SHP77 treated with DMSO at 0.1 percent for 48 hours (cell line): ENCODE measurements around the gene ZNF593.

Source experiments
- DNase-seq: peaks from one replicate; lab custom pipeline; 2025; lab: John Stamatoyannopoulos, UW

ZNF593 gene

DNA sequence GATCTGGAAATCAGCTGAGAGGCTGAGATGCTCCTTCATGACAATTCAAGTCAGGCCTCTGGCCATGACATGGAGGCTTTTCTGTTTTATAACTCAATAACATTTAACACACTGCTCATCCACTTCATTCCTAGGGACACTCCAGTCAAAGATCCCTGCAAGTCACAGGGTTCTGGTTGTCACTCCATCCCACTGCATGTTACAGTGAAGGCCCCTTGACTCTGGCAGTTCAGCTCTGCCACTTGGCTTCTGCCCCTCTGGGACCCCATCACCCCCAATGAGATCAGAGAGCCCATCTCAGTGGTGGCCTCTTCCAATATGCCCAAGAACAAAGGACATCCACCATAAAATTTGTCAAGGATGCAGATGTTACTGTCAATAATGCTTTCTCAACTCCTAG lies 20.8 kb upstream of the ZNF593 start:
- DNase-seq = no peak

DNA sequence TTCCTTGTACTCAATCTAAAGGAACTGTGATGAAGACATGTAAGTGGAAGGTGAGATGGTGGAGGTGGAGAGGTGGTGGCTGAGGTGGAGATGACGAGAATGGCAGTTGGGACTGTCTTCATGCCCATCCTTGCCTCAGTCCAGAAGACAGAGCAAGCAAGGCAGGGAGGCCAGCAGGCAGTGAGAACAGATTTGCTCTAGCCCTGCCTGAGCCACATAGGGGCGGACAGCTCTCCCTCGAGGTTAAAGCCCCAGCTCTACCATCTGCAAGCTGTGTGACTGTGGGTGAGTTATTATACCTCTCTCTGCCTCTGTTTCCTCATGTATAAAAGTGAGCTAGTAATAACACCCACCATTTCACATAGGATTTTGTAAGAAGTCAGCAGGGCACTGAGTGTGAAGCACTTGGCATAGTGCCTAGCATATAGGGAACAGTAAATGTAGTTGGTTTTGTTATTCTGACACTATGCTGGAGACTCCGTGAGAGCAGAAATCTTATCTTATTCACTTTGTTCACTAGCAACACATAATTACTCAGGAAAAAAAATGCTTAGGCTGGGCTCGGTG lies 15.7 kb upstream of the ZNF593 start:
- DNase-seq = no peak

DNA sequence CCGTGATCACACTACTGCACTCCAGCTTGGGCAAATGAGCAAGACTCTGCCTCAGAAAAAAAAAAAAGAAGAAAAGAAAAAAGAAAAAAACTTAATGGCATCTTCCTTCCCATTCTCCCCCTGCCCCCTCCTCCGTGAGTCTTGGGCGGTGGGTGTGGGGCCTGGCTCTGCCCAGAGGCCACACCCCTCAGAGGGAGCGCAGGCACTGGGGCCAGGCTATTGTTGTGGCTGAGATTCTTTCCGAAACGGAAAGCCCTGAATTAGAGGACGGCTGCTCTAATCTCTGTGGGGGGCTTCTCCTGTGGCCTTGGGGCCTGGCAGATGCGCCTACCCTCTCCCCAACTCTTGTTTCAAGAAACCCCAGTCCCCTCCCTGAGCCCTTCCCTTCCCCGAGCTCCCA lies 15.0 kb upstream of the ZNF593 start:
- no peak for DNase-seq

DNA sequence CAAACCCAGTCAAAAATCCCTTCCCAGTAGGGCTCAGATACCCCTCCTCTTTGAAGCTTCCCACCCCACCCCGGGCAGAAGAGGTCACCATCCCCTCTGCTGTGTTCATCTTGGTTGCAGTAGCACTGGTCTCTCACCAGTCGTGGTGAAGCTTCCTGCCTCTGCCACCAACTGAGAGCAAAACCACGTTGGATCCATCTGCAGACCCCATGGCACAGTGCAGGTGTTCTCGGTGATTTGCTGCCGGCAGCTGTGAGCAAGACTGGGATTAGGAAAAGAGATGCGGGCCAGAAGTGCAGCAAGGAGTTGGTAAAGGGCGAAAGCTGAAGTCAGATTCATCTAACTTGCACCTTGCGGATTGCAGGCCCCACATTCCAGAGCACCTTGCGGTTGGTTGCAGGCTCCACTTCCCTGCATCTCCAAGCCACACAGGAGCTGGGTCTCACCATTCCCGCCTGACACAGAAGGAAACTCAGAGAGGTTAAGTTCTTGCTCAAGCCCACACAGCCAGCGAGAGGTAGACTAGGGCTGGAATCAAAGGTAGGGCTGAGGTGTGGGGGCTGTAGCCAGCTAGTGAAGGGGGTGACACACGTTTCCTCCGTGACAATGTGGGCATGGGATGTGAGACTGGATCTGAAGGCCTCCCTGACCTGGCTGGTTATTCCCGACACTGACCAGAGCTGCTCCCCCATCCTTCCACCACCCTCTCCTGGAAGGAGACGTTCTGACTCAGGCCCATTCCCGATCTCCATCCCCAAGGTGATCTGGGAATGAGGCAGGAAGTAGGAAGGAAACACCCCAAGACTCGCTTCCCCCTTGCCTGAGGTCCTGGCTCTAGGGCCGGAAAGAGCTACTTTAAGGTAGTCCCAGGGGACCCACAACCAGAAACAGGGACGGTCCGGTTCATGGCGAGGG lies 14.1 kb upstream of the ZNF593 start:
- no peak for DNase-seq

DNA sequence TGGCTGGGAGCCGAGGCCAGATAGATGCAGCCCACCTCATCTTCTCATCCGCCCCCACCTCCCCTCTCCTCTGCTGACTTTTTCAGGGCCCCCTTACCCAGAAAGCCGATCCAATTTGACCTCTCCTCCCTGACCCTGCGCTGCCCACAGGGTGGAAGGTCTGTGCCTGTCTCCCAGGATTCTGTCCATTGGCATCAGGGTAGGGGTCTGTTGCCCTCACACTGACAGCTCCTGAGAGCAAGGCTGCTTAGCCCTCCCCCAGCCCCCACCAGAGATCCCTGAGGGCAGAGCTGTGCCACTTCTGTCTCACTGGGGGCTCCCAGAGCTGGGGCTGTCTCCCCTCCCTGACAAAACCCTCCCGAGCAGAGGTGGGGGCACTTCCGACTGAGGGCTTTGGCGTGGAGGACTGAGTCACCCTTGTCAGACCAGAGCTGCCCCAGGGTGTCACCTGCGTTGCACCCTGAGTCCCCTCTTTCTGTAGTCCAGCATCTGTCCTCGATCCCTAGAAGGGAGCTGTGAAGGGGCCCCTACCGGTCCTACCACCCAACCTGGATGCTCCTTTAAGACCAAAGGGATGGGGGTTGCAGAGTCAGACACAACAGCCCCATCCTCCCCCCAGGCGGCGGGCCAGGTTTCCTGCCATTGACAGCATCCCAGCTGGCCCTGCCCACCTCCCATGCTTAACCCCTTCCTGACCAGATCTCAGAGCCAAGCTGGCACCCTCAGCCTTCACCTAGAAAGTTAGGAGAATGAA lies 13.2 kb upstream of the ZNF593 start:
- no peak for DNase-seq

DNA sequence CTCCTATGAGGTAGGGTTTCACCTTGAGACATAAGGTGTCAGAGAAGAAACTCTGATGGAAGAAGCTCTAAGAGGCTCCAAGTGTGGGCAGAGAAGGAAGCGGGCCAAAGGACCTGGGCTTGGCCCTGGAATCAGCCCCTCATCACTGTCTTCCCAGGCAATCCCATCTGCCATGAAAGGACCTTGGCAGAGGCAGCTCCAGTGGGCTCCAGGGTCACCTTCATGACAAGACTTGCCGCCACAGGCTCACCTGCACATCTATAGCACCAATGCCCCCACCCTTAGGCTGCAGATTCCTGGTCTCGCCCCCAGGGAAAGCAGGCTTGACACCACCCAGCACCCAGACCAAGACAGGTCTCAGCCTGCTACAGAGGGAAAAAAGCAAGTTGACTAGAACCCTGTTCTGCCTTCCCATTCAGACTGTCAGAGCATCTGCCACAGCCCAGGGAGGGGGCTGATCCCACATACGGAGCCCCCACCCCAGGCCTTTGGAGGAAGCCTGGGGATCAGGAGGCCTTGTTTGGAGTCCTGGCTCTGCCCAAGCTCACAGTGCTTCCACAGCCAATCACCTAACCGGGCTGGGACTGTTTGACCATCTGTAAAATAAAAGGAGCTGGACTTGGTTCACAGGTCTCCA lies 11.3 kb upstream of the ZNF593 start:
- DNase-seq = no peak

DNA sequence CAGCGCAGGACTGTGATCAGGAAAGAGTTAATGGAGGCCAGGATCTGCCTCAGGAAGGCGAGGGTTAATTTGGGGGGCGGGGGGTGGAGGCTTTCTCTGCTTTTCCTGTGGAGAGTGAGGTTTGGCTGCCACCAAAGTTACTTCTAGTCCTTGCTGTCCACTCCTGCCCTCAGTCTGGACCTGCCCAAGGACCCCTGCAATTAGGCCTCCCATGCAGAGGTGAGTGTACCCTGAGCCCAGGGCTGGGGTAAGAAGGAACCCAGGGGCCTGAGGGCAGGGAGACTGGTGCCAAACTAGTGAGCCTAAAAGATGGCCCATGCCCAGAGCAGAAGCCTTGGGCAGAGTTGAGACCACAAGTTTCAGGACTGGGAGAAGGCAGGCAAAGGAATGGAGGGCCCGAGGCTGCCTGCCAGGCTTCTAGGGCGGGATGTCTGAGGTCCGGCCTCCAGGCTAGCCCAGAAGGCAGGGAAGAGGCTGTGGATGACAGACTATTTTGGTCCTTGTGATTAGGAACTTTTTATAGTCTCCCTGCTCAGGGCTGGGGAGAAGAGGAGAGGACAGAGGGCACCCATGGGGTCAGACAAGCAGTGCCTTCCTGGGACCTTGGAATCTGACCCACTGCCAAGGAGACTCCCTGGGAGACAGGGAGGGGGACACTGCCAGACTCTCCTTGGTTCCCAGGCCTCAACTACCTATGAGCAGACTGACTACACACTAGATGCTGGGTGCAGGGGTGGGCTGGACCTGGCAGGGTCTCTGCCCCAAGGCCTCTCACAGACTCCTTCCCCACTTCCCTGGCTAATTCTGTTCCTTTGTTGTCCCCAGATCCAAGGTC lies 10.6 kb upstream of the ZNF593 start, which contains the start of gene FAM110D:
FAM110D (plus strand) TSS at position 172 of the 835 bp plus-strand sequence. CDS start 2,213 bp downstream, outside the sequence.
- DNase-seq = no peak

DNA sequence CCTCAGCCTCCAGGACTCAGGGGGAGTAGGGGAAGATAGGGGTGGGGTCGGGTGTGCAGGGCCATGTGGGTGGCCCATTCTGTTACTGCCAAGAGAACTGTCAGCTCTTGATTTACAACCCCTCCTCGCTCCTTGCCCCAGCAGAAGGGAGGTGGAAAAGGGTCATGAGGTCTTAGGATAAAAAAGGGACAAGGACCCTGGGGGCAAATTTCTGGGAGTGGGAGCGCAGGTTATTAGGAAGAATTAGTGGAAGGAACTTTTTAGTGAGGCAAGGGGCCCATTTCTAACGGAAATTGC lies 10.0 kb upstream of the ZNF593 start:
- no peak for DNase-seq

DNA sequence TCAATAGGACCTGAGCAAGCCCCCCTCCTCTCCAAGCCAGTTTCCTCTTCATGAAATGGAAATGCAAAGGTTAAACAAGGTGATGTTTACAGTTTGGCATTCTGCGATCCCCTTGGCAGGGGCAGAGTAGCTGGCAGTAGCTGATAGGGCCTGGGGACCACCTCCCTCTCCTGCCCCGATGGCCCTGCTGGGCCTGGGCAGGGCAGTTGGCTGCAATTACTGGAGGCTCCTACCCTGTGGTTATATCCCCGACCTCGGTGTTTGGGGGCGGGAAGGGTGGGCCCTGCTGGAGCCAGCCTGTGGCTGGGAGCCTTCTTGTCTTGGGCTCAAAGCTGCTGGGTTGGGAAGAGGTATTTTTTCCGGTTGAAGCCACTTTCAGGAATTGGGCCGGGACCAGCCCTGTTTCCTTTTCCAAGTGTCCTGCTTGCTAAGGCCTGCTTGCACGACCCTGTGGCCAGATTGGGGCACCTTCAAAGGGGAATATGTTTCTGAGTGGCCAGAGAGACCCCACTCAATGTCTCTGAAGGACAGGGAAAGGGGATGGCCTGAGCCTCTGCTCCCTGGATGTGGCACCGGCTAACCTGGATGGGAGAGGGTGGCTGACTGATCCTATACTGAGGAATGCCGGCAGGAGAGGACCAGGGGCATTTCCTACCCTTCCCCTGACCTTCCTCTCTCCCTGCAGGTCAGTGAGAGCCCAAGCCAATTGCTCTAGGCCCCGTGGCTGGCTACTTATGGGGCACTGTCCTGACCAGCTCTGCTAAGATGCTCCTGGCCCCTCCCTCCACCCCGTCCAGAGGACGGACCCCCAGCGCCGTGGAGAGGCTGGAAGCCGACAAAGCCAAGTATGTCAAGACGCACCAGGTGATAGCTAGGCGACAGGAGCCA lies 8.9 kb upstream of the ZNF593 start:
- no peak for DNase-seq

DNA sequence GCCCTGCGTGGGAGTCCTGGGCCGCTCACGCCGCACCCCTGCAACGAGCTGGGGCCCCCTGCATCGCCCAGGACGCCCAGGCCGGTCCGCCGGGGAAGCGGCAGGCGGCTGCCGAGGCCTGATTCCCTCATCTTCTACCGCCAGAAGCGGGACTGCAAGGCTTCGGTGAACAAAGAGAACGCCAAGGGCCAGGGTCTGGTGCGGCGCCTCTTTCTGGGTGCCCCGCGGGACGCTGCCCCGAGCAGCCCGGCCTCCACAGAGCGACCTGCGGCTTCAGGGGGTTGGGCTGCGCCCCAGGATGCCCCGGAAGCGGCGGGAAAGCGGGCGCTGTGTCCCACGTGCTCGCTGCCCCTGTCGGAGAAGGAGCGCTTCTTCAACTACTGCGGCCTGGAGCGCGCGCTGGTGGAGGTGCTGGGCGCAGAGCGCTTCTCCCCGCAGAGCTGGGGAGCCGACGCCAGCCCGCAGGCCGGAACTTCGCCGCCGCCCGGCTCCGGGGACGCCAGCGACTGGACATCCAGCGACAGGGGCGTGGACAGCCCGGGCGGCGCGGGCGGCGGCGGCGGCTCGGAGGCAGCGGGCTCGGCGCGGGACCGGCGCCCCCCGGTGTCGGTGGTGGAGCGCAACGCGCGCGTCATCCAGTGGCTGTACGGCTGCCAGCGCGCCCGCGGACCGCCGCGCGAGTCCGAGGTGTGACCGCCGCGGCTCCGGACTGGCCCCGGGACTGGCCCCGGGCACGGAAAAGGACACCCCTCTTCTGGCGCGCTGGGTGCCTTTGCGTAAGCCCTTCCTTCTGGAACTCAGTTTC lies 8.1 kb upstream of the ZNF593 start:
- no peak for DNase-seq

DNA sequence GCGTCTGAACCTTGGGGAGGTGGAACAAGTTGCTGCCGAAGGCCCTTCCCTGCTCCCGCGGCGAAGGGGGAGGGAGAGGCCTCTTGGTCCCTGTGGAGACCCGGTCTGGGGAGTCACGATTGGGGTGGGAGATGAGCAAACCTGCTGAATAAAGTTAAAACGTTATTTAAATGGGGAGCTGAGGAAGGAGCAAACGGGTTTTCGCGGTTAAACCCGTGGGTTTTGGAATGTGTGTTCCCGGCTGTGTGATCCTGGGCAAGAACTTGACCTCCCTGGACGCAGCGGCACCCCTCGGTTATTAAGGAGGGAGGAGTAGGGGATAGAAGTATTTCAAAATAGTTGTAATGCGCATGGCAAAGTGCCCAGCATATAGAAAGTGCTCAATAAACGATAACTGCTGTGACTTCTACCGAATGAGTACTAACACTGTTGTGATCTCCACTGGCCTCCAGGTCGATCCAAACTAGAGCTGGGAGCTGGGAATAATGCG lies 7.4 kb upstream of the ZNF593 start:
- no peak for DNase-seq

DNA sequence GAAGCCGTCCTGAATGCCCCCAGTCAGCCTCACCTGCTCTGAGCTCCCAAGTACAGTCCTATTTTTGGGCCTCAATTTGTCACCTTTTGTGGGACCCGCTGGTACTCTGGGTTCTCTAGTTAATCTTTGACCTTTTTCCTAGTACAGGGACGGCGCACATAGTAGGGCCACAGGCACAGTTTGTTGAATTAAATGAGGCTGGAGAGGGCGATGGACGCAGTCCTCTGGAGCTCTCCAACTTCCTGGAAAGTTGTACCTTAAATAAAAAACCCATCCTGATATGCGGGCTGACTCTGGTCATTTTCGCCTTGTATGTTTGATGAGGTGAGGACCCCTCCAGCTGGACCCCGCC lies 6.0 kb upstream of the ZNF593 start:
- DNase-seq = no peak

DNA sequence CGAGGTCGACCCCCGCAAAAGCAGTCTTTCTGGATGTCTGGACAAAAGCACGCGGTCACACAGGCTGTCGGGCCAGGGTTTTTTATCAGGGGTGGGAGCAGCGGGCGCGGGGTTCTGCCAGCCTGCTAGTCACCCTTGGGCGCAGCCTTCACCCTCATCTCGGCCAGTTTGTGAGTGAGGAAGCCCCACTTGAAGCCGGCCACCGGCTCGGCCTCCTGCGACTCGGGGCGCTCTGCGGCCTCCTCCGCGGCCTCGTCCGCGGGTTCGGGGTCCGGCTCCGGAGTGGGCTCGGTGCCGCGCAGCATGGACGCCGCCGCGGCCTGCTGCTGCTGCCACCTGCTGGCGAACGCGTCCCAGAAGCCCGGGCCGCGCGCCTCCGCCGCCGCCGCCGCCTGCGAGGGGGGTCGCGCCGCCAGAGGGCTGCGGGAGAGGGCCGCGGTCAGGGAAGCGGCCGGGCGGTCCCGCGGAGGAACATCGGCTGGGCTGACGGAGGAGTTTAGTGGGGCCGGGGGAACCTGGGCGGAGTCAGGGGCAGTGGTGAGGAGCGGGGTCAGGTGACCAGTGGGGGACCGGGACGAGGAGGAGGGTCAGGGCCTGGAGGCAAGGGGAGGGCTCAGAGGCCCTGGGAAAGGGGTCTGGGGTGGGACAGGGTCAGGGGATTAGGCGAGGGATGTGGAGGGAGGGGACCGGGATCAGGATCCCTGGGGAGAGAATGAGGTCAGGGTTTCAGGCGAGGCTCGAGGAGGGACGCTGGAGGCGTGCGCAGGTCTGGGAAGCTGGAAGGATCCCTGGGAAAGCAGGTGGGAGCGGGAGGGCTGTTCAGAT lies 5.5 kb upstream of the ZNF593 start:
- no peak for DNase-seq

DNA sequence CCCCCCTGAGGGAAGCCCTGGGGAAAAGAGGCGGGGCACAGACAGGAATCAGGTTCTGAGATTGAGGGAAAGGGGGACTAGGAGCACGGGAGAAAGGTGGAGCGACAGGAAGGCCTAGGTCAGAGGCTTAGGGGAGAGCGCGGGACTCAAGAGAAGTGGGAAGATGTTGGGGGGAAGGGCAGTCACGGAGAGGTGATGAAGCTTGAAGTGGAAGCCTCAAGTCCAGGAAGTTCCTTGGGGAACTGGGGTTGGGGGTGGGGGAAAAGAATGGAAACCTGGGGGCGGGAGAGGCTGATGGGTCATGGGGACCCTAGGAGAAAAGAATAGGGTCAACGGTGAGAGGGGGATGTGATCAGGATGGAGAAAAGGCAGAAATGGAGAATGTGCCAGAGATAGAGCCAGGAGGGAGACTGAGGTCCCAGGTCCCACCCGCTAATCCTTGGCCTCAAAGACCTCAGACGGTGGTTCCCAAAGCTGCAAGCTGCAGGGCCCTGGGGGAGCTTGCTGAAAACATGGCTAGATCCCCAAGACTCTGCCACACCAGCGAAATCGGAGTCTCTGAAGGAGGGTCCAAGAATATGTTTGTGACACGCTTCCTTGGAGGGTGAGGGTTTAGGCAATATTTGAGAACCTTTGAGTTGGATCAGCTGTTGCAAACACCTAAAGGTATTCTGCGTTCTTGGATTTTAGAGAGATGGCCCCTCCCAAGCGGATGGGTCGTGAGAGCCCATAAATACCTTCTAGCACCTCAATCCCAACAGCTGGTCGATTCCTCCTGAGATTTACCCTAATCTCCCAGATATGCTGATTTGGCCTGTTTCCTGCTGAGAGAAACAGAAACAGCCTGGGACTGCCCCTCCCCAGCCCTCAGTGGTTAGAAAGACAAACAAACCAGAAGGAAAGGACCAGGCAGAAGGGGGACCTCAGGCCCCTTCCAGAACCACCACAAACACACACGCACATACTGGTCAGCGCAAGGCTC lies 4.6 kb upstream of the ZNF593 start:
- DNase-seq = no peak

DNA sequence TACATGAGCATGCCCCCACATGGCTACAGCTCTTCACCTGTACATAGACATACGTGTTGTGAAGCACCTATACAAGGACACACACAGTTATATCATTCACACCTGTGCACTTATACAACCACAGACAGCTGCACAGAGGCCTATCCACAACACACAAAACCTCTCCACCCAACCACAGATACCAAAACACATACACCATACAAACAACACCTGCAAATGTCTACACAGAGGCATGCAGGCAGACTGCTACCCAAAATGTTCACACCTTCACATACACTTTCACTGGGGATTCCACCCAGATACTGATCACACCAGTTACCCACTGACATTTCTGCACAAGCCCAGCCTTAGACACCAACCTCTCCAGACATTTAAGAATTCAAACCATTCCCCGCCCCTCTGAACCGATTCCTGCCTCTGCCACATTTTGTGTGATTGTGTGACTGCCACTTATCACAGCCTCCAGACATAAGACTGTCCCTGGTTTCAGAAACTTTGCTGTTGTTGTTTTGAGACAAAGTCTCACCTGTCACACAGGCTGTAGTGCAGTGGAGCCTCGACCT lies 2.9 kb upstream of the ZNF593 start:
- DNase-seq = no peak

DNA sequence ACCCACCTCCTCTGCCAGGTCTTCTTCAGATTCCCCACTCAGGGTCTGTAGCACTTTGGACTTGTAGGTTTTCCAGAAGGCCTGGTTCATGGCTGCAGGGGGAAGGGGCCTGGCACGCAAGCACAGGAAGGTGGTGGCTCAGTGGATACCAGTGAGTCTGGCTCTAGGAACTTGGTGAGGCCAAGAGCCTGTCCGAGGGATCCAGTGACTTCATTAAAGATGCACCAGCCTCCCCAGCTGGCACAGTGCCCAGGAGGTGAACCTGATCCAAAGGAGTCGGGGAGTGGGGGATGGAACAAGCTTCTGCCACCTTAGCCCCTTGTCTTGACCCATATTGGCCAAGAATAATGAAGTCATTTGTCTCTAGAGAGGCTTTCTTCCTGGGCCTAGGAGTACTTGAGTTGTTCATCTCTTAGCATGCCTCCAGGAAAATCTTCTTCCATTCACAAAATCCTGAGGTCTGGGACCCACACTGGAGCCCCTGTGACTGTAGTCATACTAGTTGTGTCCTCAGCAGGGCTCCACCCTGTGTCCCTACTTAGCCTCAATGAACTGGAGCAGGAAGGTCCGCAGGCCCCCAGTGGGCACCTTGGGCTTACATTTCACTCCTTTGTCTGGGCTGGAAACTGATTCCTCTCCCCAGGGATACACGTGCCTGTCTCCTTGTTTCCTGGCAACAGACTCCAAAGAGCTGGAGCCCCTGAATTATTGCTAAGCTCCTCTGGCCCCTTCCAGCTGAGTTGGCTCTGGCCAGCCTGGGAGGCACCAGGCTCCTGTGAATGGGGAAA lies 1.1 kb upstream of the ZNF593 start, which contains the start of gene C1orf232:
C1orf232 (minus strand) TSS at position 554 of the 788 bp plus-strand sequence; CDS start at position 90, 464 bp downstream.
- no peak for DNase-seq
